Heart left ventricle (tissue), 16 donors: Measurements from ENCODE around the gene SEC11C. TPM values are rescaled to one million over a fixed set of nuclear protein-coding genes. Genes with fewer than 3 reads are reported as not detected.

Experiments used
- ATAC-seq, 4 donors: fragments of 200-7000 bp; cut with Tn5 transposase; one replicate each; pipeline ENCODE4 v1.9.1; 2020 to 2022; ENCODE audit warnings: moderate library complexity in 4 of 4, mild to moderate bottlenecking in 3 of 4, moderate number of reproducible peaks in 1 of 4
- DNase-seq, 5 donors: peaks; one replicate each; pipeline ENCODE4 v3.0.0-alpha.2; 2020
- H3K27ac ChIP-seq, 12 donors: fragments of 200-600 bp; sonication (generic) in 4 of 12; one replicate each; pipeline versions ENCODE4 v1.5.0 to v1.8.0; 2016 to 2022; ENCODE audit warnings: mild to moderate bottlenecking in 2 of 12
- H3K27me3 ChIP-seq, 9 donors: fragments of 200-600 bp; sonication (generic) in 2 of 9; one replicate each; pipeline versions ENCODE4 v1.5.1 to v1.8.0; 2016 to 2022; ENCODE audit warnings: mild to moderate bottlenecking in 3 of 9
- H3K36me3 ChIP-seq, 9 donors: fragments of 200-600 bp; sonication (generic) in 2 of 9; one replicate each; pipeline versions ENCODE4 v1.5.0 to v1.8.0; 2018 to 2022; ENCODE audit warnings: mild to moderate bottlenecking in 2 of 9
- H3K4me1 ChIP-seq, 12 donors: fragments of 200-600 bp; sonication (generic) in 4 of 12; one replicate each; pipeline versions ENCODE4 v1.5.0 to v1.8.0; 2016 to 2022; ENCODE audit warnings: mild to moderate bottlenecking in 3 of 12
- H3K4me3 ChIP-seq, 12 donors: fragments of 200-600 bp; sonication (generic) in 4 of 12; one replicate each; pipeline versions ENCODE4 v1.5.0 to v1.8.0; 2017 to 2022; ENCODE audit warnings: mild to moderate bottlenecking in 9 of 12, moderate library complexity in 4 of 12
- H3K9me3 ChIP-seq, 12 donors: fragments of 200-600 bp; sonication (generic) in 4 of 12; one replicate each; pipeline versions ENCODE4 v1.5.0 to v1.8.0; 2016 to 2022; ENCODE audit warnings: mild to moderate bottlenecking in 1 of 12
- CTCF ChIP-seq, 12 donors: fragments of 200-600 bp; sonication (generic) in 4 of 12; IDR thresholded peaks; one replicate each; pipeline versions ENCODE4 v1.5.0 to v1.8.0; 2018 to 2022; ENCODE audit warnings: antibody characterized with exemption in 12 of 12, mild to moderate bottlenecking in 5 of 12
- POLR2A ChIP-seq, 2 donors: fragments of 450-650 bp; IDR thresholded peaks; one replicate each; pipeline ENCODE4 v1.6.1; 2017; ENCODE audit warnings: antibody characterized with exemption in 2 of 2, mild to moderate bottlenecking in 2 of 2, moderate library complexity in 2 of 2
- WGBS, 4 donors: extraction: QIAGEN DNeasy Blood & Tissue Kit in 2 of 4; methylation state at CpG; one replicate each; pipeline versions ENCODE4 v1.1.5 to v1.1.7; 2013 to 2018; 5-methylcytosine and 5-hydroxymethylcytosine counted together
- intact Hi-C, 10 donors: fragments of 100-400 bp; cut with DNase I; formaldehyde crosslinking; loops; one replicate each; pipeline versions ENCODE4 v1.11.1 to v1.14.2; 2022
- polyA plus RNA-seq, 2 donors: library from polyadenylated mRNA; stranded (reverse); fragments of 200-250 nt; gene quantifications; one replicate each; pipeline ENCODE4 v1.2.3, GENCODE V29; 2013
- total RNA-seq, 9 donors: library from RNA; depleted of rRNA in 2 of 9; stranded (reverse); fragments of >200 nt in 2 of 9; fragmentation: NEBNext Ultra II Directional in 3 of 9; extraction: Animal tissue kit (Norgen Biotek cat#: 25700) in 3 of 9; gene quantifications; one replicate each; pipeline versions ENCODE4 v1.1.0 to v1.2.4, GENCODE V29; 2016 to 2023
- donor health status: ischemic (EF 13 %, LVEDD 7.1; RV severe dilation, severe dysfunction).
- donor health status: healthy with polysubstance abuse.
- donor health status: DM: no; HTN: yes; CAD: no.
- donor health status: DM: no; HTN: no; CAD: no.
- donor health status: ischemic (EF 25% LVEDD 6.9; RV normal size, moderate dysfunction).
- donor health status: ischemic (EF 25% LVEDD 5.7; RV mildly dilated, moderate dysfunction).
- donor health status: healthy.
- donor health status: DM: yes; HTN: yes; CAD: no.
- donor health status: ischemic (EF 35%, LVEDD 5.7; RV mildly dilated, moderate dysfunction).
- donor health status: nonischemic (EF 11% LVEDD 7.7; RV severe dilation, severe dysfunction).
- donor health status: DM: yes; HTN: yes; CAD: no.
- donor health status: PGD.
- donor health status: ischemic (EF 29% LVEDD 5.4; RV normal size, mild dysfunction).
- donor health status: nonischemic (EF 23%, LVEDD 6.1; RV moderate dilation, normal function).

SEC11C gene
- total and polyA plus RNA-seq, 11 donors, result 10.2 to 73.9 (median 18.1) TPM

- ATAC-seq (no peak), DNase-seq (no peak)
- TF ChIP-seq CTCF (IDR thresholded peaks at IDR 0.05) (no peak), POLR2A (IDR thresholded peaks at IDR 0.05) (no peak)
- intact Hi-C loops, result no loop called here
- no peak overlapping the region for H3K27ac ChIP-seq
- no peak overlapping the region for H3K4me3 ChIP-seq
- 90 to 93% (median 91%) methylated on average over 11 of the region's 11 CpGs for WGBS, 4 donors
- no peaks in the 10 kb centered on the region for H3K9me3 ChIP-seq
- H3K4me1 ChIP-seq, result peaks cover 0 to 10% (median 0%) of the 10 kb centered on the region in 12 donors
- H3K27me3 ChIP-seq, result no peaks in the 10 kb centered on the region
- H3K36me3 ChIP-seq, result peaks cover 0 to 60% (median 34%) of the 10 kb centered on the region in 9 donors
These were observed 10.6 kb downstream of the SEC11C start for GRCh38 chr18:59150236-59150635.

DNA sequence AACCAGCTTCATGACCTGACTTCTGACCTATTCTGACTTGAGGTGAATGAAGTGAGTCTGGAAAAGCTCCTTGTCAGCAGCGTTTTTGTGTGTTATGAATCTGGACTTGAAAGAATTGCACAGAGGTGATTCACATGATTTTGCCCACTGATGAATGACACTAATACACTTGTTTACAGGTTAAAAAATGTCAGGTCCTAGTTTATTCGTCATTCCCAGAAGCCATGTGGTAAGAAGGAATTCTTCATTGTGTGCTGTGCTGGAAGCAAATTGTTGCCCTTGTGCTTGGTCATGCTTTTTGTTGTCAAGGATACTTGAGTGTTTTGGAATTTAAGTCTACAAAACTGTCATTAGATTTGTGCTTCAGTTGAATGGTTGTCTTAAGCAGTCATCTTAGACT, 15.5 kb downstream of the SEC11C start:
- H3K27me3 ChIP-seq, result no peaks in the 10 kb centered on the region
- no peaks in the 10 kb centered on the region for H3K9me3 ChIP-seq
- intact Hi-C loops, result no loop called here
- H3K36me3 ChIP-seq, result peaks cover 0 to 91% (median 62%) of the 10 kb centered on the region in 9 donors
- DNase-seq (no peak), ATAC-seq (no peak)
- 88 to 98% (median 91%) methylated on average over 2 of the region's 2 CpGs for WGBS, 4 donors
- no peak overlapping the region for H3K27ac ChIP-seq
- no peak for TF ChIP-seq POLR2A (IDR thresholded peaks at IDR 0.05)
- TF ChIP-seq CTCF (IDR thresholded peaks at IDR 0.05), result no peak
- H3K4me3 ChIP-seq, result no peak overlapping the region
- no peaks in the 10 kb centered on the region for H3K4me1 ChIP-seq

- DNase-seq, result no peak
- WGBS, 4 donors, result 92 to 94% (median 93%) methylated on average over 3 of the region's 3 CpGs
- Histone ChIP-seq H3K9me3 (no peaks in the 10 kb centered on the region), H3K36me3 (peaks cover 0 to 80% (median 50%) of the 10 kb centered on the region in 9 donors), H3K4me3 (no peak overlapping the region), H3K4me1 (no peaks in the 10 kb centered on the region), H3K27me3 (no peaks in the 10 kb centered on the region), H3K27ac (no peak overlapping the region)
- TF ChIP-seq POLR2A (IDR thresholded peaks at IDR 0.05), result no peak
- TF ChIP-seq CTCF (IDR thresholded peaks at IDR 0.05), result no peak
- intact Hi-C loops, result no loop called here
- no peak for ATAC-seq
These were observed 16.6 kb downstream of the SEC11C start for GRCh38 chr18:59156316-59156715.

- Histone ChIP-seq H3K27me3 (no peaks in the 10 kb centered on the region), H3K4me3 (no peak overlapping the region), H3K27ac (no peak overlapping the region), H3K4me1 (no peaks in the 10 kb centered on the region), H3K9me3 (no peaks in the 10 kb centered on the region), H3K36me3 (peaks cover 0 to 50% (median 29%) of the 10 kb centered on the region in 9 donors)
- 72 to 87% (median 76%) methylated on average over 3 of the region's 3 CpGs for WGBS, 4 donors
- DNase-seq (no peak), ATAC-seq (no peak)
- intact Hi-C loops, result no loop called here
- no peak for TF ChIP-seq POLR2A (IDR thresholded peaks at IDR 0.05)
- no peak for TF ChIP-seq CTCF (IDR thresholded peaks at IDR 0.05)
These were observed 19.6 kb downstream of the SEC11C start for GRCh38 chr18:59159265-59159664.
